Fibroblast of lung (primary cell): ENCODE measurements around the gene GNPTAB. TPM values are rescaled to one million over a fixed set of nuclear protein-coding genes. Genes with fewer than 3 reads are reported as not detected.
"Not testable (repeated sequence)": the region's sequence is repeated elsewhere in the genome, so short reads cannot be mapped to it uniquely, and the experiment has no call there.

Source experiments
- DNase-seq, 2 donors: peaks; one replicate each; pipeline versions ENCODE4 v3.0.0 to v3.0.0-alpha.2; 2010; ENCODE audit warnings: low read depth in 2 of 2
- H2AFZ ChIP-seq: 2 replicates; pipeline ENCODE4 v1.5.1; 2012; ENCODE audit warnings: low read length, control low read depth, inconsistent platforms
- H3K27ac ChIP-seq: 2 replicates; pipeline ENCODE4 v1.5.1; 2011; ENCODE audit warnings: low read length, control low read depth; ENCODE audit not compliant: insufficient read depth
- H3K27me3 ChIP-seq: 2 replicates; pipeline ENCODE4 v1.5.1; 2011; ENCODE audit warnings: mild to moderate bottlenecking, low read length; ENCODE audit not compliant: control insufficient read depth, insufficient read depth
- H3K36me3 ChIP-seq: 2 replicates; pipeline ENCODE4 v1.5.1; 2011; ENCODE audit warnings: low read length; ENCODE audit not compliant: control insufficient read depth, insufficient read depth
- H3K4me1 ChIP-seq: 2 replicates; pipeline ENCODE4 v1.5.1; 2011; ENCODE audit warnings: low read length; ENCODE audit not compliant: control insufficient read depth, insufficient read depth; ENCODE audit errors: extremely low read depth
- H3K4me2 ChIP-seq: 2 replicates; pipeline ENCODE4 v1.5.1; 2011; ENCODE audit warnings: low read length, control low read depth; ENCODE audit not compliant: insufficient read depth; ENCODE audit errors: extremely low read depth
- H3K4me3 ChIP-seq, 4 experiments: fragments of 200-600 bp in 1 of 4; sonication (generic) in 1 of 4; replicated peaks in 1 of 4; 2 replicates each; pipeline ENCODE4 v1.5.1; 2011 to 2016; ENCODE audit warnings: low read length in 4 of 4, low read depth in 3 of 4, mild to moderate bottlenecking in 3 of 4, control low read depth in 2 of 4, inconsistent platforms in 1 of 4, mixed read lengths in 1 of 4; ENCODE audit not compliant: insufficient read depth in 1 of 4; ENCODE audit errors: control extremely low read depth in 1 of 4
- H3K79me2 ChIP-seq: 2 replicates; pipeline ENCODE4 v1.5.1; 2012; ENCODE audit warnings: mild to moderate bottlenecking, low read length, inconsistent platforms; ENCODE audit not compliant: control insufficient read depth, insufficient read depth
- H3K9ac ChIP-seq: 2 replicates; pipeline ENCODE4 v1.5.1; 2011; ENCODE audit warnings: mild to moderate bottlenecking, low read length, control low read depth; ENCODE audit not compliant: insufficient read depth
- H3K9me3 ChIP-seq: 2 replicates; pipeline ENCODE4 v1.5.1; 2012; ENCODE audit warnings: low read depth, low read length; ENCODE audit not compliant: control insufficient read depth, insufficient read depth
- H4K20me1 ChIP-seq: 2 replicates; pipeline ENCODE4 v1.5.1; 2011; ENCODE audit warnings: low read length; ENCODE audit not compliant: control insufficient read depth, insufficient read depth; ENCODE audit errors: extremely low read depth
- EZH2 ChIP-seq: IDR thresholded peaks from 2 replicates; pipeline ENCODE4 v1.5.1; 2012; ENCODE audit warnings: low read length, control low read depth, mild to moderate bottlenecking; ENCODE audit errors: missing control alignments
- polyA plus RNA-seq, 2 donors: library from polyadenylated mRNA; depleted of rRNA in 1 of 2; stranded (reverse) in 1 of 2; unstranded in 1 of 2; fragments of >200 nt; gene quantifications; 2 replicates each; pipeline ENCODE4 v1.2.1, GENCODE V29; 2011 to 2012; ENCODE audit warnings: missing spikeins in 1 of 2
- total RNA-seq: library from RNA; depleted of rRNA; stranded (reverse); fragments of >200 nt; gene quantifications from 2 replicates; pipeline ENCODE4 v1.2.1, GENCODE V29; 2014
- TF ChIP-seq, protein P1 (sequence below), 2 donors: IDR thresholded peaks in 1 of 2; conservative IDR thresholded peaks in 1 of 2; 1 replicate in 1 of 2; 2 replicates in 1 of 2; pipeline ENCODE4 v1.5.1; 2011 to 2012; ENCODE audit warnings: low read length in 2 of 2, control low read depth in 1 of 2, inconsistent platforms in 1 of 2, low read depth in 1 of 2, mild to moderate bottlenecking in 1 of 2

GNPTAB gene
- total and polyA plus RNA-seq, 2 donors (not counting 1 experiment from before 2014, with no cell fraction given) = 49.7 to 58.4 TPM

DNA sequence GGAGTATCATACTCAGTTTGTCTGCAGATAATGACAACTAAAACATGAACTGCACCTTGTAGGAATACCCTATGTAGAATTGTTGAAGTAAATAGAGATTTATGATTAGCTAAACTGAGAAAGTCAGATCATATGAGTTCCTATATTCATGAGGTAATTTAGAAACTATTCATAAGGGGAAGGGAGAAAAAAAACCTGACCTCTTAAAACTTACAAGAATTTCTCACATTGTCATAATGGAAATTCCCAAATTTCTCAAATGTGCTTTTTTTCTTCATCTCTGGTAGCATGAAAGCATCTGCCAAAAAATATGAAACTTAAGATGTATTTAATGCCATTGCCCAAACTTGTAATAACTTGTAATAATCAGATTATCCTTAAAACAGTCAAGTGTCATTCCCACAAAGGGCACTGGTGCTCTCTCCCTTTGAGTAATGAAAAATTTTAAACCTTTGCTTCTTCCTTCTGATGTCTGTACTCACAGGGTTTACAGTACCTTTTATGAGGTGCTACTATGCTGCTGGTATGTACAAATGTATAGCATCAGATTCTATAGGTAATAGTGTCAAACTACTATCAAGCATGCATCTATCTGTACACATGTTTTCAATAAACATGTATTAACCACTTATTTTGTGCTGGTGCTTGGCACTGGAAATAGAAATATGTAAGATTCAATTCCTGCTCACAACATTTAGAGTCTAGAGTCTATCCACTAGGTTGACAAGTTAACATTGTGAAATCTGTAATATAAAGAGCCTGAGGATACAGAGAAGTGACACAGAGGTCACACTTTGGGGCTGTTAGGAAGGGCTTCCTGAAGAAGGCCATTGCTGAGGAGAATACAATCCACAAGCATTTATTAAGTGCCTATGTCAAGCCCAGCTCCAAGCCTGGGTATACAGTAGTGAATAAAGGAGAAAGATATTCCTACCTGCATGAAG lies 29.2 kb upstream of the GNPTAB start:
- H3K4me3 ChIP-seq = no peak overlapping the region
- H3K27me3 ChIP-seq = no peaks in the 10 kb centered on the region
- no peak for TF ChIP-seq EZH2
- TF ChIP-seq, protein P1, sequence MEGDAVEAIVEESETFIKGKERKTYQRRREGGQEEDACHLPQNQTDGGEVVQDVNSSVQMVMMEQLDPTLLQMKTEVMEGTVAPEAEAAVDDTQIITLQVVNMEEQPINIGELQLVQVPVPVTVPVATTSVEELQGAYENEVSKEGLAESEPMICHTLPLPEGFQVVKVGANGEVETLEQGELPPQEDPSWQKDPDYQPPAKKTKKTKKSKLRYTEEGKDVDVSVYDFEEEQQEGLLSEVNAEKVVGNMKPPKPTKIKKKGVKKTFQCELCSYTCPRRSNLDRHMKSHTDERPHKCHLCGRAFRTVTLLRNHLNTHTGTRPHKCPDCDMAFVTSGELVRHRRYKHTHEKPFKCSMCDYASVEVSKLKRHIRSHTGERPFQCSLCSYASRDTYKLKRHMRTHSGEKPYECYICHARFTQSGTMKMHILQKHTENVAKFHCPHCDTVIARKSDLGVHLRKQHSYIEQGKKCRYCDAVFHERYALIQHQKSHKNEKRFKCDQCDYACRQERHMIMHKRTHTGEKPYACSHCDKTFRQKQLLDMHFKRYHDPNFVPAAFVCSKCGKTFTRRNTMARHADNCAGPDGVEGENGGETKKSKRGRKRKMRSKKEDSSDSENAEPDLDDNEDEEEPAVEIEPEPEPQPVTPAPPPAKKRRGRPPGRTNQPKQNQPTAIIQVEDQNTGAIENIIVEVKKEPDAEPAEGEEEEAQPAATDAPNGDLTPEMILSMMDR (conservative IDR thresholded peaks at IDR 0.05 in 1 of 2, IDR thresholded peaks at IDR 0.05 in 1 of 2; ENCODE audit: low read depth in 1 of 2, low read length in 2 of 2) = no peak
- peak in 1 of 2 donors; percentile 35 for DNase-seq
- no peaks in the 10 kb centered on the region for H3K9me3 ChIP-seq
- no peak overlapping the region for H3K9ac ChIP-seq
- no peaks in the 10 kb centered on the region for H3K36me3 ChIP-seq
- no peaks in the 10 kb centered on the region for H4K20me1 ChIP-seq
- no peak overlapping the region for H3K27ac ChIP-seq
- H2AFZ ChIP-seq = no peak overlapping the region
- H3K79me2 ChIP-seq = no peaks in the 10 kb centered on the region
- H3K4me1 ChIP-seq = peaks cover 3% of the 10 kb centered on the region
- H3K4me2 ChIP-seq = no peak overlapping the region

- no peaks in the 10 kb centered on the region for H3K79me2 ChIP-seq
- H4K20me1 ChIP-seq = no peaks in the 10 kb centered on the region
- no peaks in the 10 kb centered on the region for H3K27me3 ChIP-seq
- TF ChIP-seq, protein P1 (conservative IDR thresholded peaks at IDR 0.05 in 1 of 2, IDR thresholded peaks at IDR 0.05 in 1 of 2; ENCODE audit: low read depth in 1 of 2, low read length in 2 of 2) = no peak
- no peak overlapping the region for H3K4me3 ChIP-seq
- H3K9ac ChIP-seq = no peak overlapping the region
- H3K4me1 ChIP-seq = peaks cover 5% of the 10 kb centered on the region
- no peak overlapping the region for H3K4me2 ChIP-seq
- H3K27ac ChIP-seq = no peak overlapping the region
- H3K36me3 ChIP-seq = no peaks in the 10 kb centered on the region
- H3K9me3 ChIP-seq = no peaks in the 10 kb centered on the region
- H2AFZ ChIP-seq = no peak overlapping the region
- DNase-seq = no peak
Observed at GRCh38 chr12:101858361-101858760, 27.6 kb upstream of the GNPTAB start.

DNA sequence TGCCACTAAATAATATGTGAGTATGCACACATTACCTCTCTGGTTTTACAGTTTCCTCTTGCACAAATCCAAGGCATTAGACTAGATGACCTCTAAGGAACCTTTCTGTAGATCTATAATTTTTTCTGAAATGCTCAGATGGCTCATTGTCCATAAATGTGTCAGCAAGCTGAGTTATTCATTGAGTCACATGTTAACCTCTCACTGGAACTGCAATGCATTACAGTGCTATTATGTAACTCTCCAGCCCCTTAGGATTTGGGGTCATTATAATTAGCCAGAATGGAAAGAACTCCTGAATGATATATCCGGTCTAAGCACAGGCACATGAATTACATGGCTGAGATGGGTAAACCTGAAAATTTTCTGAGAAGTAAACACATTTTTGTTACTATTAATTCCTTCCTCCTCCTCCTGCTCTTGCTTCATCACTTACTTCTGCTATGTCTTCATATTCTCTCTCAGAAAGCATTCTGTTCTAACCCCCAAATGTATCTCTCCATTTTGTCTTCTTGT lies 26.3 kb upstream of the GNPTAB start:
- peak overlapping the region; percentile 8 for H3K27ac ChIP-seq
- peaks cover 5% of the 10 kb centered on the region for H3K4me1 ChIP-seq
- H3K27me3 ChIP-seq = no peaks in the 10 kb centered on the region
- H3K4me3 ChIP-seq = no peak overlapping the region
- H3K36me3 ChIP-seq = no peaks in the 10 kb centered on the region
- H2AFZ ChIP-seq = no peak overlapping the region
- no peaks in the 10 kb centered on the region for H3K79me2 ChIP-seq
- H3K9ac ChIP-seq = no peak overlapping the region
- no peaks in the 10 kb centered on the region for H4K20me1 ChIP-seq
- no peaks in the 10 kb centered on the region for H3K9me3 ChIP-seq
- DNase-seq = peak; percentile 25 to 81
- H3K4me2 ChIP-seq = peak overlapping the region; percentile 2
- TF ChIP-seq, protein P1 (conservative IDR thresholded peaks at IDR 0.05 in 1 of 2, IDR thresholded peaks at IDR 0.05 in 1 of 2; ENCODE audit: low read depth in 1 of 2, low read length in 2 of 2) = no peak
- no peak for TF ChIP-seq EZH2

DNA sequence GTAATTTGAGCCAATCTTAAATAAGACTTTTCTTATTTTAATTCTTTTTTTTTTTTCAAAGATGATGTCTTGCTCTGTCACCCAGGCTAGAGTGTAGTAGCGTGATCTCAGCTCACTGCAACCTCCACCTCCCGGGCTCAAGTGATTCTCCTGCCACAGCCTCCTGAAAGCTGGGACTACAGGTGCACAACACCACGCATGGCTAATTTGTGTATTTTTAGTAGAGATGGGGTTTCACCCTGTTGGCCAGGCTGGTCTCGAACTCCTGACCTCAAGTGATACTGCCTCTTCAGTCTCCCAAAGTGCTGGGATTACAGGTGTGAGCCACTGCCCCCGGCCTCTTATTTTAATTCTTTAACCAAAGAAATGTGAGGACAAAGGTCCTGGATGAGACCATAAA lies 25.9 kb upstream of the GNPTAB start:
- not testable (repeated sequence) for H3K27me3 ChIP-seq, H3K9ac ChIP-seq, H3K27ac ChIP-seq, H3K36me3 ChIP-seq, H4K20me1 ChIP-seq, H3K4me3 ChIP-seq, H3K9me3 ChIP-seq, H3K79me2 ChIP-seq, DNase-seq, H3K4me1 ChIP-seq, H2AFZ ChIP-seq
- peak overlapping the region; percentile 2 for H3K4me2 ChIP-seq
